ENCODE measurements around the gene PCK2. TPM values are rescaled to one million over a fixed set of nuclear protein-coding genes. Genes with fewer than 3 reads are reported as not detected.

Gene PCK2
- total RNA-seq, 1 donor: 24.8 TPM

DNA sequence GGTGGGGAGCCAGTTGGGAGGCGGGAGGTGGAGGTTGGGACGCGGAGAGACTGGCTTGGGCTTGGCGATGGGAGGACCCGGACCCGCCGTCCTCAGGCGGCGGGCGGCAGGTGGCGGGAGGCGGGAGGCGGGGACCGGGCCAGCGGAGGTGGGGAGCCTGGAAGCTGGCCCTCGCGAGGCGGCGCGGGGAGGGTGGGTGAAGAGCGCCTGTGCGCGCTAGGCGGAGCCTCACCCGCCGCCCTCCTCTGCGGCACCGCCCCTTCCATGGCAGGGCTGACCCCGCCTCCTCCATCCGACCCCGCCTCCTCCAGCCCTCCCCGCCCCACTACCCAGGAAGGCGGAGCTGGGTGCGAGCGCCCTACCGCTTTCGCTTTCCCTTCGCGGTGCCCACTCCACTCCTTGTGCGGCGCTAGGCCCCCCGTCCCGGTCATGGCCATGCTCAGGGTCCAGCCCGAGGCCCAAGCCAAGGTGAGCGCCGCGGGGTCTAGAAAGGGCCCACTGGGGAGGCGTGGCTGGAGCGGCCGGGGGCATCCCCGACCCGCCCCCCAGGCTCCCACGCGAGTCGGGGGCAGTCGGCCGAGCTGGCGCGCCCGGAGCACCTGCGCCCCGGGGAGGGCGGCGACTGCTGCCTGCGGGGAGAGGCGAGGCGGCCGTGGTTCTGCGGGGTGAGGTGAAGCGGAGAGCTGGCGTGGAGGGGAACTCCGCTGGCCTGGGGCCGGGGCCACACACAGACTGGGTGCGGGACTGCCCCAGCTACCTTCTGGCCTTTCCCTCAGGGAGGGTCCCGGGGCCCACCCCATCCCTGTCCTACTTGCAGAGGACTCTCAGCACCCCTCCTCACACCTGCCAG lies 41.9 kb downstream of the PCK2 start, which contains the start of gene PSME1:
Gene PSME1 (plus strand): TSS at position 361 of the 850 bp plus-strand sequence. CDS start 69 bp downstream, at position 430.
- peak; percentile 87 to 93 (median 92) for DNase-seq (ENCODE audit: low read depth in 2 of 3, low spot score in 2 of 3)

- DNase-seq (ENCODE audit: low read depth in 2 of 3, low spot score in 2 of 3): no peak
Observed at GRCh38 chr14:24136684-24137528, 42.8 kb downstream of the PCK2 start.

DNA sequence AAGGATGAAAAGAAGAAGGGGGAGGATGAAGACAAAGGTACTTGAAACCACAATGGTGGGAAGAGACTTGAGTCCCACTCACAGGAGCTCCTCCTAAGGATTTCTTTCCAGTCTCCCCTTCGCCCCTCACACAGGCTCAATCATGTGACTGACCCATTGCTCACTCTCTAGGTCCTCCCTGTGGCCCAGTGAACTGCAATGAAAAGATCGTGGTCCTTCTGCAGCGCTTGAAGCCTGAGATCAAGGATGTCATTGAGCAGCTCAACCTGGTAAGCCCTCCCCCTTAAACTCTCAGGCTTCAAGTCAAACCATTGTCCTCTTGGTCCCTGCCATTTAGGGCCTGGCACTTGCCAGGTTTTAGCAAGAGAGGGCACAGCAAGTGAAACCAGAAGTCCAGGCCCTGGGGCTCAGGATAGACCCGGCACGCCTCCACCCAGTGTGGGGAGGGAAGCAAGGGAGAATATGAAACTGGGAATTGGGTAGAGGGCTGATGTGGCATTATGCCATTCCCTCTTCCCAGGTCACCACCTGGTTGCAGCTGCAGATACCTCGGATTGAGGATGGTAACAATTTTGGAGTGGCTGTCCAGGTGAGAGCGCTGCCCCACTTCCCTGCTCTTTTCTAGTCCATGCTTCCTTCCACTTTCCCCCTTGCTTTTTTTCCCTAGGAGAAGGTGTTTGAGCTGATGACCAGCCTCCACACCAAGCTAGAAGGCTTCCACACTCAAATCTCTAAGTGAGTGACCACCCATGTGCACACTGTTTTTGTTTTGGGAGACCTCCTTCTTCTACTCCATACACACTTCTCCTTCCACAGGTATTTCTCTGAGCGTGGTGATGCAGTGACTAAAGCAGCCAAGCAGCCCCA lies 43.7 kb downstream of the PCK2 start:
- DNase-seq (ENCODE audit: low read depth in 2 of 3, low spot score in 2 of 3): no peak

GRCh38 chr14:24138396-24139271 lies 44.5 kb downstream of the PCK2 start:
- DNase-seq (ENCODE audit: low read depth in 2 of 3, low spot score in 2 of 3): no peak

DNA sequence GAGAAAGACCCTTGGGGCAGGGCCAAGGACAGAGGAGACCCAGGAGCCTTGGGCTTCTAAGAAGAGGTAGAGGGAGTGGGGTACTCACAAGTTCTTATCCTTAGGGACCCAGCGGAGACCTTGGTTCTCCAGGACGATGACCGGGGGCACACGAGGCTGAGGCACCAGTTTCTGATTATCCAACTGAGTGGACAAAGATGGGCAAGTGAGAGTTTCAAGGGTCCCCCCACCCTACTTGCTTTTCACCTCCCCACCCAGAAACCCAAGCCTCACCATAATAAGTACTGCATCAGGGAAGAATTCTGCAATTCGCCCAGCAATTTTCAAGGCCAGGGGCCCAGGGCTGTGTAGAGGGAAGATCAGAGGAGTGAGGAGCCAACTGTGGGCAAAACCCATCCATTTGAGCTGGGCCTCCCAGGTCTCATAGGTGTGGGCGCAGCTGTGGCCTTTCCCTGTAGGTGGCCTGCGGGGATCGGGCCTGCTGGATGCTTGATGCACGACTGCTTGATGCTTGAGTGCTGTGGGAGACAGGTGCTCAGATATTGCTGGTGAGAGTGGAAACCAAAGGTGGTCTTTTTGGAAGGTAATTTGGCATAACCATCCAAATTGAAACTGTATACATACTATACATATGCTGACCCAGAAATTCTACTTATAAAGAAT lies 45.3 kb downstream of the PCK2 start:
- DNase-seq (ENCODE audit: low read depth in 2 of 3, low spot score in 2 of 3): no peak

DNA sequence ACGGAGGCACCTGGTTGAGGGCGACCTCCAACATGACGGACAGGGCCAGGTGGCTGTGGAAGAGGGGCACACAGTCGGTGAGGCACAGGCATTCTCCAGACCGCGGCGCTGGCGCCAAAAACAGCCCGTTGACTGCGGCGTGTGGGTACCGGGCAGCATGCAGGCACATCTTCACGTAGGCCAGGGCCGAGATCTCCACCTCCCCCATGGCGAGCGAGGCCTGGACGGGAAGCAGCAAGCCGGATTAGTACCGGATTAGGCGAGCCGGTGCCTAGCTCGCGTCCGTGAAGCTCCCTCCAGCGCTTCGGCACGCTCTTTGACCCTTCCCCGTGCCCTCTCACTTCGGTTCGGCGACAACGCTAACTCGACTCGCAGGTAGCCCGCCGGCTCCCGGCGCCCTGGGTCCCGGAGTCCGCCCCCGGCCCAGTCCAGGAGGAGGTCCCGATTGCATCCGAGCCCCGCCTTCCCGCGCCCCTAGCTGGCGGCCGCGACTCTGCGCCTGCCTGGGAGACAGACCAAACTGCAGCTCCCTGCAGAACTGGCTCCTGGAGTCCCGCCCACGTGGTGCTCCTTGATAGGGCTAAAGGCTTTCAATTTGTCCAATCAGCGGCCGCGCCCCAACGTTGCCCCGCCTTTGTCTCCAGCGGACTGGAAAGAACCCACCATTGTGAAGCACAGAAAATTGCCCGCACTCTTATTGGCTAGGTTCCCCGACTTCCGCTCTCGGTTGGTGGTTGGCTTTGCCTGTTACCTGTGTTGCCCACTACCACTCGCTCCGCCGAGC lies 47.2 kb downstream of the PCK2 start, which contains the start of gene EMC9:
Gene EMC9 (minus strand): TSS at position 495 of the 784 bp plus-strand sequence. CDS start 287 bp downstream, at position 208.
- peak; percentile 97 to 100 (median 99) for DNase-seq (ENCODE audit: low read depth in 2 of 3, low spot score in 2 of 3)

- no peak for DNase-seq (ENCODE audit: low read depth in 2 of 3, low spot score in 2 of 3)
Observed at GRCh38 chr14:24143511-24143910, 49.4 kb downstream of the PCK2 start.

DNA sequence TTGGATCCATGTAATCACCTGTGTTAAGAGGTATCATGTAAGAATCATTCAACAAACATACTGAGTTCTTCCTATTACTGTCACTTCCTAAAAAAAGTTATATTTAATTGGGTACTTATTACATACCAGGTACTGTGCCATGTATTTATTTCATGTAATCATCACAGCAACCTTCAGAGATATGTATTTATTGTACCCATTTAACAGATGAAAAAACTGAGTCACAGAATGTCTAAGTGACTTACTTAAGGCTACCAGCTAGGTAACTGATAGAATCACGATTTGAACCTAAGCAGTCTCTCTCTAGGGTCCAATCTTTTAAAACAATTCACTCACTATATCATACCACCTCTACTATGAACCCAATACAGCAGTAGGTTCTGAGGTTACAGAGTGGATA lies 50.3 kb downstream of the PCK2 start:
- DNase-seq (ENCODE audit: low read depth in 2 of 3, low spot score in 2 of 3): no peak

DNA sequence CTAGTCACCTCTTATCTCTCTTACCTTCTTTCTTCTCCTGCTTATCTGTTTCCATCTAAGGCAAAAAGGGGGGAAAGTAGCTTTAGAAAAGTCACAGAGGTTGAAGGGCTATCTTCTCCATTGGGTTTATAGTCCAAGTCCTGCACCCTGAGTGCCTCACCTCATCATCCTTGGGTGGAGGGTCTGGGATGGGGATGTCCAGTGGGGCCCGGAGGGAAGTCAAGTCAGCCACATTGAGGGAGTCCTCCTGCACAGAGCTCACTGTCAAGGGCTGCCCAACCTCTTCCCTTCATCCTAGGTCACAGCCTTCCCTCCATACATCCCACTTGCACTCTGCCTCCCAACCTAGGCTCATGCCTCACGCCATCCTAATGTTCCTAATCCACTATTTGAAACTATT lies 51.1 kb downstream of the PCK2 start:
- DNase-seq (ENCODE audit: low read depth in 2 of 3, low spot score in 2 of 3): no peak

DNA sequence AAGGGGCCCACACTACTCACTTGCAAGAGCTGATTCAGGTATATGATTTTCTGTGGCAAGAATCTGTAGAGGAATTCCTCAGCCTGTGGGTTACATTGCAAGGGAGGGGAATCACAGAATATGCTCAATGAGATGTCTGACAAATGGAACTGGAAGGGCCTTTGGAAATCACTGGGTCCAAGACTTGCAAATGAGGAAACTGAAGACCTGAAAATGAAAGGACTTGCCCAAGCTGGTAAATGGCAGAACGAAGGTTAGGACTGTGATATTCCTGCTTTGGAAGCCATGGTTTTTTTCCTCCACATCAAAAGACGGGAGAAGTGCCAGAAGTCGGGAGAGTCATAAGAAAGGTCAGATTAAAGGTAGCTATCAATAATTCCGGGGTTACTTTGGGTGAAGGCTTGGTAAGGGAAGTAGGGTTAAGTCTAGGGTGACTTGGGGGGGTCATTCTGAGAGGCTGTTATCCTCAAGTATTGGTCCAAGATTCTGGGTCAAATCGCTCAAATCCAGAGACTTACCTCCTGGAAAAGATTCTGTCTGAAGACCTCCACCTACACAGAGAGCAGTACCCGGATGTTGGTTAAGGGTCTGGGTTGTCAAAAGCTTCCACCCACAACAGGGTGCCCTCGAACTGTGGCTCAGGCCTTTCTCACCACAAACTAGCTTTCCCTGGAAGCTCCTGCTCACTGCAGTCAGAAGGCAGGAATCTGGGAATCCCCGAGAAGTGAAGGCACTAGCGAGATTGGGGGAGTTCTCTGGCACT lies 51.8 kb downstream of the PCK2 start:
- no peak for DNase-seq (ENCODE audit: low read depth in 2 of 3, low spot score in 2 of 3)

- DNase-seq (ENCODE audit: low read depth in 2 of 3, low spot score in 2 of 3): peak; percentile 65 to 98 (median 95)
Observed at GRCh38 chr14:24146453-24146977, 52.4 kb downstream of the PCK2 start, which contains the start of gene PSME2. TSS of gene PSME2 (minus strand) at chr14:24146610. CDS start at chr14:24146581, 29 bp downstream.

- peak; percentile 86 to 99 (median 99) for DNase-seq (ENCODE audit: low read depth in 2 of 3, low spot score in 2 of 3)
Observed at GRCh38 chr14:24146978-24147760, 53.1 kb downstream of the PCK2 start, which contains the start of gene RNF31. TSS of gene RNF31 (plus strand) at chr14:24147498. CDS start at chr14:24147699, 201 bp downstream.

DNA sequence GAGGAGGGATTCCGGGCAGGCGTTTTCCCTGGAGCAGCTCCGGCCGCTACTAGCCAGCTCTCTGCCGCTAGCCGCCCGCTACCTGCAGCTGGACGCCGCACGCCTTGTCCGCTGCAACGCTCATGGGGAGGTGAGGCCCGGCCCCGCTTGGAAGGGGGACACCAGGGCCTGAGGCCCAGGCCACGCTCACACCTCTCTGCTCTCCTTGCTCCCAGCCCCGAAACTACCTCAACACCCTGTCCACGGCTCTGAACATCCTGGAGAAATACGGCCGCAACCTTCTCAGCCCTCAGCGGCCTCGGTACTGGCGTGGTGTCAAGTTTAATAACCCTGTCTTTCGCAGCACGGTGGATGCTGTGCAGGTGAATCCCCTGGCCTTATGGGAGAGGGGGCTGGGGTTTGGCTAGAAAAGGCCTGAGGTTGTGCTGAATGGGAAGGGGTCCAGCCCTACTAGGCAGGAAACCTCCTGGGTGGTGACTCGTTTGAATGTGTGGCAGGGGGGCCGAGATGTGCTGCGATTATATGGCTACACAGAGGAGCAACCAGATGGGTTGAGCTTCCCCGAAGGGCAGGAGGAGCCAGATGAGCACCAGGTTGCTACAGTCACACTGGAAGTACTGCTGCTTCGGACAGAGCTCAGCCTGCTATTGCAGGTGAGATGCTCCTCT lies 53.8 kb downstream of the PCK2 start:
- DNase-seq (ENCODE audit: low read depth in 2 of 3, low spot score in 2 of 3): no peak

DNA sequence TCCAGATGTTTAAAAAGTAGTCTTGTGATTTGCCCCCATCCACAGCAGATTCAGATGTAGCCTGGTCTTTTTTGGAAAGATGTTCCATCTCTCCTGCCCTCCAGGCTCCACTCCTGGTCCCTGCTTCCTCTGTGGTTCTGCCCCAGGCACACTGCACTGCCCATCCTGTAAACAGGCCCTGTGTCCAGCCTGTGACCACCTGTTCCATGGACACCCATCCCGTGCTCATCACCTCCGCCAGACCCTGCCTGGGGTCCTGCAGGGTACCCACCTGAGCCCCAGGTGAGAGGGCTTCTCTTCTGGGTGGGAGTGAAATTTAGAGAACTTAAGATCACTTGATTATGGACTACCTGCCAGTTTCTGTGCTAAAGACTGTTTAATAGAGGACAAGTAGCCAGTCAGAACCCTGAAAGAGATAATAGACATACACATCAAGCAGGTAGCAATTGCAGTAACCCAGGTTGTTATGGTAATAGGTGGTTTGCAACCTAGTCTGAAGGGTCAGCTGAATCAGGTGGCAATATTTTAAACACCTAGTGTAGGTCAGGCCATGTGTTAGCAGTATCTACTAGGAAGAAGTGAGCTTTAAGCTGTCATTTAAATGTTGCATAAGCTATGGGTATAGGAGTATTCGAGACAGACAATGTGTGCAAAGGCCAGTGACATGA lies 55.3 kb downstream of the PCK2 start:
- DNase-seq (ENCODE audit: low read depth in 2 of 3, low spot score in 2 of 3): no peak

DNA sequence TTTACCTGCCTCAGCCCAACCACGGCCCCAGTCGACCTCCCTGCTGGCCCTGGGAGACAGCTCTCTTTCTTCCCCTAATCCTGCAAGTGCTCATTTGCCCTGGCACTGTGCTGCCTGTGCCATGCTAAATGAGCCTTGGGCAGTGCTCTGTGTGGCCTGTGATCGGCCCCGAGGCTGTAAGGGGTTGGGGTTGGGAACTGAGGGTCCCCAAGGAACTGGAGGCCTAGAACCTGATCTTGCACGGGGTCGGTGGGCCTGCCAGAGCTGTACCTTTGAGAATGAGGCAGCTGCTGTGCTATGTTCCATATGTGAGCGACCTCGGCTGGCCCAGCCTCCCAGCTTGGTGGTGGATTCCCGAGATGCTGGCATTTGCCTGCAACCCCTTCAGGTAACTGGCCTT lies 56.0 kb downstream of the PCK2 start:
- DNase-seq (ENCODE audit: low read depth in 2 of 3, low spot score in 2 of 3): no peak
